HG03460 (cell line): ENCODE data around the gene CD200.
A peak's percentile ranks its signal among the peaks of the same experiment; 100 is the strongest.
"Not testable (repeated sequence)": the region's sequence is repeated elsewhere in the genome, so short reads cannot be mapped to it uniquely, and the experiment has no call there.

Source experiments
- ATAC-seq: cut with Tn5 transposase; IDR thresholded peaks from one replicate; pipeline ENCODE4 v1.9.1; 2021; ENCODE audit not compliant: unreplicated experiment

The CD200 gene

DNA sequence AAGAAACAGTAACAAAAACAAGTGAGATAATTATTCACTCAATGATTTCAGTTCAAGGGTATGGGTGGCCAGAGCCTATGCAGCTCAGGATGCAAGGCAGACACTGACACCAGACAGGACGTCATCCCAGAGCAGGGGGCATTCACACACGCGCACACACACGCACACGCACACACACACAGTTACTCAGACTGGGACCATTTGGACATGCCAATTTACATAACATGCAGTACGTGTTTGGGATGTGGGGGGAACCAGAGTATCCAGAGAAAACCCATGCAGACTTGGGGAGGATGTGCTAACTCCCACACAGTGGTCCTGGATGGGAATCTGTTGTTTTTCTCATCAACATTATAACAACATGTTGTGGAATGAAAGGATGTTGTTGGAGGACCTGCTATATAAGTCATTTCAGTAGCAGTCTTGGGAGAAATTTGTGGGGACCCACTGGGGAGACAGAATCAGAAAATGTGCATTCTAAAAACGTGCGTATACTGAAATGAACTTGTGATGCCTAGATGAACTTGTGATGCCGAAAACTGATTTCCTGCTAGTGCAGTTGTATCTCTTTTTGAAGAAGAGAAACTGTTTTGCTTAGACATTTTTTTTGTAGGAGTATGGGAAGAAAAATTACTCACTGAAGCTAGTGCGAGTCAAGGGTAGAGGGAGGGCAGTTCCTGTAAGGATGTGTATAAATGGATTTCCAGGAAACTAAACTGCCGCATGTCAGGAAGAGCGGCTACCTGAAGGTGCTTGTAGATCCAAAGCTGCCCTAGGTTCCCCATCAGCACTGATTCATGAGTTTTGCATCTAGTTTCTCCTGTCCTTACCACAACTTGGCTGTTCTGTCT lies 25.2 kb downstream of the CD200 start:
- no peak for ATAC-seq

DNA sequence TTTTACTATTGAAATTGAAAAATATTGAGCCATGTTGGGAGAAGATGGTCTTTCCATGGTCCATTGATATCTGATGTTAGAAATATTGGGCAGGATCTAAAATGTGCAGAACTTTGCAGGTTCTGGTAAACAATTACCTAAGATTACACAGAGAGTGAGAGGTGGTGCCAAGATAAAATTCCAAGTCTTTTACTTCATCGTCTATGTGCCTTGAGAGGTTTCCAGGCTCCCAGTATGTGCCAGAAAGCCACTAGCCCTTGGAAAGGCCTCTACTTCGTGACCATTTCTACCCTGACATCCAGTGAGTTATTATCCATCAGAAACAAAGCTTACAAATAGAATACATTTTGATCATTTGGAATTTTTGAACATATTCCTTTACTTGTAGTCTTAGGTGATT lies 27.6 kb downstream of the CD200 start:
- ATAC-seq, result no peak

DNA sequence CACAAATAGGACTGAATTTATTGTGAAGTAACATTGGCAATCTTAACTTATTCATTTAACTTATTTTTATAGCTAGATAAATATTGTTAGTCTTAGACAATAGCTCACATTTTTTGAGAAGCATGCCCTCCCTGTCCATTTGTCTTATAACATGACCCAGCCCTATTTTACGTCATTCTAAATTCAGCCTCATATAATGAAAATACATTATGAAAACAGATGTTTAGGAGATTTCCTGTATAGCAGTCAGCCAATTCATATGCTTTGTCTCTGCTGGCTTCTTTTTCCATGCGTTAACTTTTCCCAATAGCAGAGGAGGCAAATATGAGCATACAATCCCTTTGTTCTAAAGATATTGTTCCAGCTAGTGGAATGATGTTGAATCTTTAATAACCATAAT lies 29.3 kb downstream of the CD200 start:
- no peak for ATAC-seq

DNA sequence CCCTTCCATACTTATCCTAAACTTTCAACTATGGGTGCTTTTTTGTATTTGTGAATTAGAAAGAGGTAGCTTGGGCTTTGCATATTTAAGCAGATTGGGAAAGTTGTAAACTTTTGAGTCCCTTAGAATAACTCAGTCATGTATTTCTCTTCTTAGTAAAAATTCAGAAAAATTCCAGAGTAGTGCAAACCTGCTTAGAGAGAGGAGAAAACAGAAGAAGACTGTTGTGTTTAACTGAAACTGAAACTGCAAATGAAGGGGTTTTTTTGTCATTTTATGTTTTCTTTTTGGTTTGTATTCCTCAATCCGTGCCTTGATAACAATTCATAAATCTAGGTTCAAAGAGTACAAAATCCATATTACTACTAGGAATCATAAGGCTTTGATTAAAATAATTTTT lies 31.3 kb downstream of the CD200 start:
- peak; percentile 52 for ATAC-seq

DNA sequence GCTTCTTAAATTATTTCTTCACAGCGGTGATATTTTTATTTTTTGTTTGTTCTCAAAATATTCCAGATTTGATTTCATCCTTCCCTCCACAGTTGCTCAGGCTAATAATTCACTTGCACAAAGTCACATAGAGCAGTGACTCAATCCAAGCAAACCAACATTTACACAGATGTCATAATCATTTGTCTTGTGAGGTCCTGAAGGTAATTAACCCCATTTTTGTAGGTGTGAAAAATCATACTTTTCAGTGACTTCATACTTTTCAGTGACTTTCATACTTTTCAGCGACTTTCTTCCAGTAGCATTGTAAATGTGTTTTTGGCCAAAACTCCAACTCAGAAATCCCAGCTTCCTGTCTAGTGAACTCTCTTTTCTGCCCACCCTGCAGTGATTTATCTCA lies 32.1 kb downstream of the CD200 start:
- no peak for ATAC-seq

DNA sequence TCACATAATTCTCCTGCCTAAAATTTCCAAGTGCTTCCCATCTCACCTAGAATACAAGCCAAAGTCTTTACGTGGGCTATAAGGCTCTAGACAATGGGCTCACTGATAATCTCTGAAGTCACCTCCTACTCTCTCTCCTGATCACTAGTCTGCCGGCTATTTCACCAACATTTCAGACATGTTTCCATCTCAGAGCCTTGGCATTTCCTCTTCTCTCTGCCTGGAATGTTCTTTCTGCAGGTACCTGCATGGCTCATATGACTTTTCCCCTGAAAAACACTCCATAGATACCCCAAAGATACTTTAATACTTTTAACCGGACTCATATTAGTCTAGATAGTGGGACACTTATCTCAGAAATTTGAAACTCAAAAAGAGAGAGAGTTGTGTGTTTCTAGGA lies 32.7 kb downstream of the CD200 start:
- no peak for ATAC-seq

GRCh38 chr3:112366522-112366921 lies 33.6 kb downstream of the CD200 start:
- no peak for ATAC-seq

DNA sequence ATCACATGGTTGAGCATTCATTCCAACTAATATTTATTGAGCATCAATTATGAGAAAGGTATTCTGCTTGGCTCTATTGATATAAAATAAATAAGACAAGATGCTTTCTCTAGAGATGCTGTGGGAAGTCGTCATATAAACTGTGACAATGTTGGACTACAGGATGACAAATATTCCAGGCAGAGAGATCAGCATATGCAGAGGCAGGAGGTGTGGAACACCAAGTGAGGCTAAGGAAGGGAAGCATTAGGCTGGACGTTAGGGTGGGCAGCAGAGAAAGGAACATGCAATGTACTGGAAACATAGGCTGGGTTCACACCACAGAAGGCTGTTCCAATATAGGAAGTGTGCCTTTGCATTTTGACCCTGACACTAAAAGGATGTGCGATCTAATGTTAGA lies 38.6 kb downstream of the CD200 start:
- ATAC-seq, result no peak

GRCh38 chr3:112372396-112372795 lies 39.4 kb downstream of the CD200 start:
- ATAC-seq, result no peak

GRCh38 chr3:112373476-112373875 lies 40.5 kb downstream of the CD200 start:
- ATAC-seq, result no peak

DNA sequence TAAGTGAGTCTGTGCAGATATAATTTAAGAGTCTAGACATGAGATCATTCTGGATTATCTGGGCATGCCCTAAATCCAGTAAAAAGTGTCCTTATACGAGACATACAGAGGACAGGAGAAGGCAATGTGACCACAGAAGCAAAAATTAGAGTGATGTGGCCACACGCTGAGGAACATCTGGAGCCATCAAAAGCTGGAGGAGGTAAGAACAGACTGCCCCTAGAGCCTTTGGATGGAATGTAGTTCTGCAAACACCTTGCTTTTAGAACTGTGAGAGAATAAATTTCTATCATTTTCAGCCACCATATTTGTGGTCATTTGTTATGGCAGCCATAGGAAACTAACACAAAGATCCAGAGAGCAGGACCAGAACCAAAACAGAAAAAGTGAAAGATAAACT lies 41.0 kb downstream of the CD200 start:
- no peak for ATAC-seq

DNA sequence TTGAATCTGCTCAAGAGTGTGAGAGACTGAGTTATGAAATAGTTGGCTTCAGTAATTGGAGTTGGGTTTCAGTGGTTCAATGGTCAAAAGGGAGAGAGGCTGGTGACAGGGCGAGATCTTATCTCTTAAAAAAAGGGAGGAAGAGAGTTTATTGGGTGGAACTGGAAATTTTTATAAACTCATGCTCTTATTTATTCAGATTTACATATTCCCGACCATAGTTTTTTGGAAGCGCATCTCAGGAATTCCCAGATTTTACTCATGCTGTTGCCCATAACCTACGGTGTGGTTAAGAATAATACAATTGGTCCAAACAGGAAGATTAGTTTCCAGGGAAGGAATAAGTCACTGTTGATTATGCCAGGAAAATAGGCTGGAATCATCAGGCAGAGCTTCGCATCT lies 41.4 kb downstream of the CD200 start:
- no peak for ATAC-seq

GRCh38 chr3:112375117-112375516 lies 42.2 kb downstream of the CD200 start:
- no peak for ATAC-seq

- ATAC-seq, result no peak
Observed at GRCh38 chr3:112376241-112376911, 43.4 kb downstream of the CD200 start.

DNA sequence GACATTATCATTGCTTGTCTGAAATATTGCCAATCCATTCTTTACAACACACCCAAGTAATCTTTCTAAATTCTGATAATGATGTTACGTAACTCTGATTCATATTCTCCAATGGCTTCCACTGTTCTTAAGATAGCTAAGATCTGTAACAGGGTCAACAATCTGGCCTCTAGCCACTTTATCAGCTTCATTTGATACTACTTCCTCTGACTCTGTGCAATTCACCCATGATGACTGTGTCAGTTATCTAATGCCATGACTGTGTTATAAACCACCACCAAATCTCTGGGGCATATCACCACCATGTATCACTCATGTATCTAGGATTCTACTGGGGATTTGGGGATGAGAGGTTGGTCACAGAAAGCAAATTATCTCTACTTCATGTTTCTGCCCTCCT lies 44.0 kb downstream of the CD200 start:
- no peak for ATAC-seq

DNA sequence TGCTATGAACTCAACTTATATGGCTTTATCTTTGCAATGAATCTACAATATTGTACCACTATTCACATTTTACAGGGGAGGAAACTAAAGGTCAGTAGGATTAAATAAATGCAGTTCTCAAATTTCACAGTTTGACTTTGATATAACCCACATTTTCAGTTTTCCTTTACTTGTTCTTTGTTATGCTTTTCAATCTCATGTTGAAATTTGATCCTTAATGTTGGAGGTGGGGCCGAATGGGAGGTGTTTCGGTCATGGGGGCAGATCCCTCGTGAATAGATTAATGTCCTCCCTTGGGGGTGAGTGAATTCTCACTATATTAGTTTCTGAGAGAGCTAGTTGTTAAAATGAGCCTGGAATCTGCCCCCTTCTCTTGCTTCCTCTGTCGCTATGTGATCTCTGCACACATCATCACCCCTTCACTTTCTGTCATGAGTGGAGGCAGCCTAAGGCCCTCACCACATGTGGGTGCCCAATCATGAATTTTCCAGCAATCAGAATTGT lies 44.7 kb downstream of the CD200 start:
- ATAC-seq, result no peak

DNA sequence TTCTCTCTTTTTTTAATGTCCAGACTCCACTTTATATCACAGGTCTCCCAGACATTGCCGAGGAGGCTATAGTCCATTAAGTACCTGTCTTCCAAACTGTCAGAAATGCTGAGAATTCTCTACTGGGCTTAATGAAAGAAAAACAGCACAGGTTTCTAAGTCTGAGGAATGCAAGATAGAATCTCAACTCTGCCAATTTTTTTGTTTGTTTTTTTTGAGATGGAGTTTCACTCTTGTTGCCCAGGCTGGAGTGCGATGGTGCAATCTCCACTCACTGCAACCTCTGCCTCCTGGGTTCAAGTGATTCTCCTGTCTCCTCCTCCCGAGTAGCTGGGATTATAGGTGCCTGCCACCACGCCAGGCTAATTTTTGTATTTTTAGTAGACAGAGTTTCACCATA lies 45.4 kb downstream of the CD200 start:
- not testable (repeated sequence) for ATAC-seq

- no peak for ATAC-seq
Observed at GRCh38 chr3:112379020-112379690, 46.2 kb downstream of the CD200 start.

DNA sequence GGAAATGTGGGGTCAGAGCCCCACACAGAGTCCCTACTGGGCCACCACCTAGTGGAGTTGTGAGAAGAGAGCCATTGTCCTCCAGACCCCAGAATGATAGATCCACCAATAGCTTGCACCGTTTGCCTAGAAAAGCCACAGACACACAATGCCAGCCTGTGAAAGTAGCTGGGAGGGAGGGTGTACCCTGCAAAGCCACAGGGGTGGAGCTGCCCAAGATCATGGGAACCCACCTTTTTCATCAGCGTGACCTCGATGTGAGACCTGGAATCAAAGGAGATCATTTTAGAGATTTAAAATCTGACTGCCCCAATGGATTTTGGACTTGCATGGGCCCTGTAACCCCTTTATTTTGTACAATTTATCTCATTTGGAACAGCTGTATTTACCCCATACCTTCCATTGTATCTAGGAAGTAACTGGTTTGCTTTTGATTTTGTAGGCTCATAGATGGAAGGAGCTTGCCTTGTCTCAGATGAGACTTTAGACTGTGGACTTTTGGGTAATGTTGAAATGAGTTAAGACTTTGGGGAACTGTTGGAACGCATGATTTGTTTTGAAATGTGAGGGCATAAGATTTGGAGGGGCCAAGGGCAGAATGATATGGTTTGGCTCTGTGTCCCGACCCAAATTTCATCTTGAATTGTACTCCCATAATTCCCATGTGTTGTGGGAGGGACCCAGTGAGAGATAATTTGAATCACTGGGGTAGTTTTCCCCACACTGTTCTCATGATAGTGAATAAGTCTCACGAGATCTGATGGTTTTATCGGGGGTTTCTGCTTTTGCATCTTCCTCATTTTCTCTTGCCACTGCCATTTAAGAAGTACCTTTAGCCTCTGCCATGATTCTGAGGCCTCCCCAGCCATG lies 49.0 kb downstream of the CD200 start:
- ATAC-seq, result no peak

- ATAC-seq, result no peak
Observed at GRCh38 chr3:112382543-112383160, 49.7 kb downstream of the CD200 start.
